B cell (primary cell): ENCODE measurements around the gene EYA4. TPM values are rescaled to one million over a fixed set of nuclear protein-coding genes. Genes with fewer than 3 reads are reported as not detected.

Experiments
- ATAC-seq: fragments of 200-7000 bp; cut with Tn5 transposase; one replicate; pipeline ENCODE4 v1.10.0; 2021; ENCODE audit warnings: low read depth, mild to moderate bottlenecking, moderate number of reproducible peaks, moderate library complexity
- CTCF ChIA-PET: fragments of 350-600 bp; sonication (Branson Sonifier 250); formaldehyde crosslinking; loops from one replicate; lab custom pipeline; 2021; ENCODE audit warnings: antibody characterized with exemption, inconsistent platforms; lab: Charles Lee
- POLR2A ChIA-PET: fragments of 350-600 bp; sonication (Branson Sonifier 250); formaldehyde crosslinking; loops from one replicate; lab custom pipeline; 2021; ENCODE audit warnings: antibody characterized with exemption; lab: Charles Lee
- DNase-seq: peaks from one replicate; pipeline ENCODE4 v3.0.0; 2013
- H2AFZ ChIP-seq: 2 replicates; pipeline ENCODE4 v1.6.1; 2012; ENCODE audit warnings: mild to moderate bottlenecking, low read depth, low read length; ENCODE audit not compliant: insufficient read depth, poor library complexity, severe bottlenecking
- H3K27ac ChIP-seq, 2 donors: 1 replicate in 1 of 2; 2 replicates in 1 of 2; pipeline ENCODE4 v1.5.1; 2012 to 2013; ENCODE audit warnings: low read length in 2 of 2, mild to moderate bottlenecking in 2 of 2, moderate library complexity in 1 of 2
- H3K27me3 ChIP-seq, 4 experiments: fragments of 200-600 bp in 1 of 4; sonication (generic) in 1 of 4; replicated peaks in 1 of 4; 1 replicate in 2 of 4; 2 replicates in 2 of 4; pipeline versions ENCODE4 v1.6.1 to v1.7.0; 2013 to 2016; ENCODE audit warnings: low read length in 3 of 4, mild to moderate bottlenecking in 2 of 4, mixed read lengths in 1 of 4, moderate library complexity in 1 of 4; ENCODE audit not compliant: insufficient read depth in 4 of 4, control insufficient read depth in 3 of 4; ENCODE audit errors: control extremely low read depth in 1 of 4
- H3K36me3 ChIP-seq, 2 experiments: replicated peaks in 1 of 2; 1 replicate in 1 of 2; 2 replicates in 1 of 2; pipeline versions ENCODE4 v1.6.1 to v1.7.1; 2013; ENCODE audit warnings: low read length in 1 of 2; ENCODE audit not compliant: insufficient read depth in 2 of 2, control insufficient read depth in 1 of 2; ENCODE audit errors: control extremely low read depth in 1 of 2, extremely low read depth in 1 of 2
- H3K4me1 ChIP-seq, 2 donors: fragments of 200-600 bp in 1 of 2; sonication (generic) in 1 of 2; 1 replicate in 1 of 2; 2 replicates in 1 of 2; pipeline versions ENCODE4 v1.5.1 to v1.6.1; 2013 to 2017; ENCODE audit warnings: low read length in 2 of 2; ENCODE audit not compliant: control insufficient read depth in 2 of 2, insufficient read depth in 2 of 2
- H3K4me2 ChIP-seq: replicated peaks from 2 replicates; pipeline ENCODE3; 2012; ENCODE audit warnings: mild to moderate bottlenecking, low read depth, low read length; ENCODE audit not compliant: poor library complexity, severe bottlenecking
- H3K4me3 ChIP-seq, 5 experiments: fragments of 200-600 bp in 1 of 5; sonication (generic) in 1 of 5; 1 replicate in 3 of 5; 2 replicates in 2 of 5; pipeline versions ENCODE4 v1.5.1 to v1.7.0; 2011 to 2016; ENCODE audit warnings: low read length in 4 of 5, mild to moderate bottlenecking in 4 of 5, low read depth in 2 of 5, control low read depth in 1 of 5, moderate library complexity in 1 of 5; ENCODE audit not compliant: insufficient read depth in 1 of 5; ENCODE audit errors: control extremely low read depth in 1 of 5, extremely low read depth in 1 of 5
- H3K79me2 ChIP-seq: fragments of 200-600 bp; sonication (generic); one replicate; pipeline ENCODE4 v1.6.0; 2016; ENCODE audit warnings: low read length; ENCODE audit not compliant: control insufficient read depth, insufficient read depth
- H3K9ac ChIP-seq: fragments of 200-600 bp; sonication (generic); 2 replicates; pipeline ENCODE4 v1.6.1; 2017; ENCODE audit warnings: mild to moderate bottlenecking, low read length, moderate library complexity
- H3K9me3 ChIP-seq, 3 donors: one replicate each; pipeline versions ENCODE4 v1.6.1 to v1.7.1; 2013; ENCODE audit warnings: low read length in 2 of 3; ENCODE audit not compliant: control insufficient read depth in 2 of 3, insufficient read depth in 1 of 3; ENCODE audit errors: control extremely low read depth in 1 of 3
- H4K20me1 ChIP-seq: 2 replicates; pipeline ENCODE4 v1.6.0; 2012; ENCODE audit warnings: mild to moderate bottlenecking, low read length; ENCODE audit not compliant: insufficient read depth, control insufficient read depth, poor library complexity, severe bottlenecking
- H3K27ac Mint-ChIP-seq: one replicate; pipeline ENCODE4 v1.8.0; 2021; ENCODE audit warnings: mixed read lengths
- H3K27me3 Mint-ChIP-seq: one replicate; pipeline ENCODE4 v1.8.0; 2021; ENCODE audit warnings: mixed read lengths
- H3K4me1 Mint-ChIP-seq: one replicate; pipeline ENCODE4 v1.8.0; 2021; ENCODE audit warnings: mixed read lengths
- H3K4me3 Mint-ChIP-seq: one replicate; pipeline ENCODE4 v1.8.0; 2021; ENCODE audit warnings: mixed read lengths
- H3K9me3 Mint-ChIP-seq: one replicate; pipeline ENCODE4 v1.8.0; 2022; ENCODE audit warnings: mixed read lengths; ENCODE audit not compliant: insufficient read depth
- EZH2 ChIP-seq: IDR thresholded peaks from 2 replicates; pipeline ENCODE4 v1.6.1; 2012; ENCODE audit warnings: borderline replicate concordance, low read depth, mild to moderate bottlenecking, moderate library complexity, low read length; ENCODE audit not compliant: insufficient read depth, poor library complexity, severe bottlenecking
- intact Hi-C: fragments of 100-400 bp; cut with micrococcal nuclease; formaldehyde crosslinking; loops from one replicate; pipeline ENCODE4 v1.10.0; 2022
- polyA plus RNA-seq: library from polyadenylated mRNA; depleted of rRNA; stranded (reverse); fragments of >200 nt; gene quantifications from 2 replicates; pipeline ENCODE4 v1.2.3, GENCODE V29; 2012
- total RNA-seq, 2 donors: library from RNA; stranded (reverse); fragments of 120-200 nt in 1 of 2; gene quantifications; 1 replicate in 1 of 2; 2 replicates in 1 of 2; pipeline versions ENCODE4 v1.2.3 to v1.2.4, GENCODE V29; 2013 to 2022
- TF ChIP-seq, protein P1 (sequence below): fragments of 200-600 bp; IDR thresholded peaks from one replicate; pipeline ENCODE4 v1.8.0; 2022; ENCODE audit warnings: antibody characterized with exemption, mild to moderate bottlenecking

EYA4 gene
- total and polyA plus RNA-seq, 2 donors (not counting 1 experiment from before 2014, with no cell fraction given): 0.49 TPM; not detected in 1

DNA sequence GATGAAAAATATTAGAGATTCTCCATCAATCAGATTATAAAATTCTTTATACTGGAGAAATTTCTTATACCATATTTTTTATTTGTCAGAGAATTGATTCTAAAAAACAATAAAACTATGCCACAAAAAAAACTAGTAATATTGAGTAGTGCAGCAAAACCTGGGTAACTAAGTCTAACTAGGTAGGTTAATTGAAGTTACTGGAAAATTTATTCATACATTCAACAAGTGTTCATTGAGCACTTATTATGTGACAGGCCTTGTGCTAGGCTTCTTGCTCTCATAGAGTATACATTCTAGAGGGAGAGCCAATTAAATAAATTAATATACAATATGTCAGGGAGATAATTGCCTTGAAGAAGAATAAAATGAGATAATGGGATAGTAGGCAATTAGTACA, 189.4 kb downstream of the EYA4 start:
- Histone ChIP-seq H3K27me3 (no peaks in the 10 kb centered on the region), H3K36me3 (no peaks in the 10 kb centered on the region), H4K20me1 (no peaks in the 10 kb centered on the region), H3K4me2 (no peak overlapping the region), H3K4me3 (no peak overlapping the region), H2AFZ (no peak overlapping the region), H3K9ac (no peak overlapping the region), H3K4me1 (no peaks in the 10 kb centered on the region), H3K27ac (no peak overlapping the region), H3K9me3 (no peaks in the 10 kb centered on the region), H3K79me2 (no peaks in the 10 kb centered on the region)
- POLR2A ChIA-PET: no interaction called here
- TF ChIP-seq, protein P1, sequence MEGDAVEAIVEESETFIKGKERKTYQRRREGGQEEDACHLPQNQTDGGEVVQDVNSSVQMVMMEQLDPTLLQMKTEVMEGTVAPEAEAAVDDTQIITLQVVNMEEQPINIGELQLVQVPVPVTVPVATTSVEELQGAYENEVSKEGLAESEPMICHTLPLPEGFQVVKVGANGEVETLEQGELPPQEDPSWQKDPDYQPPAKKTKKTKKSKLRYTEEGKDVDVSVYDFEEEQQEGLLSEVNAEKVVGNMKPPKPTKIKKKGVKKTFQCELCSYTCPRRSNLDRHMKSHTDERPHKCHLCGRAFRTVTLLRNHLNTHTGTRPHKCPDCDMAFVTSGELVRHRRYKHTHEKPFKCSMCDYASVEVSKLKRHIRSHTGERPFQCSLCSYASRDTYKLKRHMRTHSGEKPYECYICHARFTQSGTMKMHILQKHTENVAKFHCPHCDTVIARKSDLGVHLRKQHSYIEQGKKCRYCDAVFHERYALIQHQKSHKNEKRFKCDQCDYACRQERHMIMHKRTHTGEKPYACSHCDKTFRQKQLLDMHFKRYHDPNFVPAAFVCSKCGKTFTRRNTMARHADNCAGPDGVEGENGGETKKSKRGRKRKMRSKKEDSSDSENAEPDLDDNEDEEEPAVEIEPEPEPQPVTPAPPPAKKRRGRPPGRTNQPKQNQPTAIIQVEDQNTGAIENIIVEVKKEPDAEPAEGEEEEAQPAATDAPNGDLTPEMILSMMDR: no peak
- TF ChIP-seq EZH2: no peak
- CTCF ChIA-PET: no interaction called here
- Mint-ChIP-seq H3K9me3 (no peaks in the 10 kb centered on the region), H3K4me1 (no peaks in the 10 kb centered on the region), H3K4me3 (no peak overlapping the region), H3K27me3 (no peaks in the 10 kb centered on the region), H3K27ac (no peak overlapping the region)
- no peak for DNase-seq
- no peak for ATAC-seq
- intact Hi-C loops: no loop called here

DNA sequence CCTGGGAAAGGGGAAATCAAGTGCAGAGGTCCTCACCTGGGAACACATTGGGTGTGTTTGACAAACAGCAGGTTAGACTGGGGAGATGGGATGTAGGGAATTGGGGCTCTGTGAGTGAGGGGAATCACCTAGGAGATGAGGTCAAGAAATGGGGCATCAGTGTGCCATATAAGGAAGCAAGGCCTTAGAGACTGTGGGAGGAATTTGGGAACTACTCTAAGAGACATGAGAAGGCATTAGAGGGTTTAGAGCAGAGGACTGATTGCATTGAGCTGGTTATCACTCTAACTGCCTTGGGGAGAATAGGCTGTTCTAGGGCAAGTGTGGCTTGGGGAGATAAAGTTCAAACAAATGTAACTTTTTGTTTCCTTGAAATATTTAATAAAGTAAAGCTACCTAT, 189.9 kb downstream of the EYA4 start:
- Histone ChIP-seq H4K20me1 (no peaks in the 10 kb centered on the region), H2AFZ (no peak overlapping the region), H3K9me3 (no peaks in the 10 kb centered on the region), H3K4me2 (no peak overlapping the region), H3K4me3 (no peak overlapping the region), H3K27ac (no peak overlapping the region), H3K27me3 (no peaks in the 10 kb centered on the region), H3K4me1 (no peaks in the 10 kb centered on the region), H3K79me2 (no peaks in the 10 kb centered on the region), H3K9ac (no peak overlapping the region), H3K36me3 (no peaks in the 10 kb centered on the region)
- CTCF ChIA-PET: no interaction called here
- POLR2A ChIA-PET: no interaction called here
- no peak for TF ChIP-seq EZH2
- TF ChIP-seq, protein P1: no peak
- Mint-ChIP-seq H3K27me3 (no peaks in the 10 kb centered on the region), H3K4me3 (no peak overlapping the region), H3K9me3 (no peaks in the 10 kb centered on the region), H3K4me1 (no peaks in the 10 kb centered on the region), H3K27ac (no peak overlapping the region)
- intact Hi-C loops: no loop called here
- ATAC-seq: no peak
- DNase-seq: no peak
